ENCODE data around the gene OTULIN.

OTULIN gene

GRCh38 chr5:14664270-14665100, at the start of gene OTULIN:
TSS of gene OTULIN (plus strand) at chr5:14664718. CDS start at chr5:14664826, 108 bp downstream.
- in situ Hi-C loops (cut with MboI; ENCODE audit: low pct_unique_long_range_greater_than_20kb, low sequenced_read_pairs) = no loop called here
- DNase-seq = peak; percentile 93

- in situ Hi-C loops (cut with MboI; ENCODE audit: low pct_unique_long_range_greater_than_20kb, low sequenced_read_pairs) = no loop called here
- no peak for DNase-seq
These were observed 49.2 kb upstream of the OTULIN start for GRCh38 chr5:14615365-14615764.

GRCh38 chr5:14617441-14617840, 47.1 kb upstream of the OTULIN start:
- DNase-seq = no peak
- in situ Hi-C loops (cut with MboI; ENCODE audit: low pct_unique_long_range_greater_than_20kb, low sequenced_read_pairs) = no loop called here

DNA sequence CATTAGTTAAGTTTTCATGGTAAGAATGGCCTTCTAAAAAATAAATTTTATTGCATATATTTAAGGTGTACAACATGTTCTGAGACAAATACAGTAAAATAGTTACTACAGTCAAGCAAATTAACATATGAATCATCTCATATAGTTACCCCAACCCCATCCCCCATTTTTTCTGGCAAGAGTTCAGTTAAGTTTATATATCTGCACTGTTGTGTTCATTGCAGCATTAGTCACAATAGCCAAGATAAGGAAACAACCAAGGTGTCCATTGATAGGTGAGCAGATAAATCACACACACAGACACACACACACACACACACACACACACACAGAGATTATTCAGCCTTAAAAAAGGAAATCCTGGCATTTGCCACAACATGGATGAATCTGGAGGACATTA, 37.2 kb upstream of the OTULIN start:
- in situ Hi-C loops (cut with MboI; ENCODE audit: low pct_unique_long_range_greater_than_20kb, low sequenced_read_pairs) = loop anchor here (25.0 kb wide), 1 partner anchor 640 kb away; no protein-coding TSS in a partner anchor
- no peak for DNase-seq

DNA sequence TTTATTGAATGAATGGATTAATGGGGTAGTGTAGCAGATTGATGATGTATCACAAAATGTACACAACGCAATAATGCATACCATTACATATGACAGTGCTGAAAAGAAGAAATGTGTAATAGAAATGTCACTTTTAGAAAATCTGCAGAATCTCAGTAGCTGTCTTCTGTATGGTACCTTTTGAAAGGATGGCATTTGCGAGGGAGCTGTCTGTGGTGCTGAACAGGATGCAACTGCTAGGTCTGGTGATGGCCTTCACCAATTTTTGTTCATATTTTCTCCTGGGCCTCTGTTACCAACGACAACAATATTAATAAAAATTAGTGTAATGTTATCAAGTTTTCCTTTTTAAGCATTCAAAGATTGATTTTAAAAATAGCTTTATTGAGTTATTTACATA, 36.2 kb upstream of the OTULIN start:
- DNase-seq = peak; percentile 53
- in situ Hi-C loops (cut with MboI; ENCODE audit: low pct_unique_long_range_greater_than_20kb, low sequenced_read_pairs) = loop anchor here (25.0 kb wide), 1 partner anchor 641 kb away; no protein-coding TSS in a partner anchor

- DNase-seq = no peak
- in situ Hi-C loops (cut with MboI; ENCODE audit: low pct_unique_long_range_greater_than_20kb, low sequenced_read_pairs) = loop anchor here (25.0 kb wide), 1 partner anchor 643 kb away; no protein-coding TSS in a partner anchor
These were observed 33.8 kb upstream of the OTULIN start for GRCh38 chr5:14630671-14631070.

DNA sequence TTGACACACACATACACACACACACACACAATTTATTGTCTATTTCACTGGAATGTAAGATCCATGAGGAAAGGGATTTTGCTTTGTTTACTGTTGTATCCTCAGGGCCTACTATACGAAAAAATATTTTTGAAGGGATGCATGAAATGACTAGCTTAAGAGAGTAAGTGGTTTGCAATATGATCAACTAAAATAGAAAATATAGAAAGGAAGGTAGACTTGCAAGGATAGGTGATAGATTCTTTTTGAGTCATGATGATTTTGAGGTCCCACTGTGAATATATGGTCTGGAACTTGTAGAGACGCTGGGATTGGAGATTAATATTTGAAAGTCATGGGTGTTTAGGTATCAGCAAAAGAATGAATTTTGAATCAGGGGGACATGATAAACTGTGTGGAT, 28.9 kb upstream of the OTULIN start:
- in situ Hi-C loops (cut with MboI; ENCODE audit: low pct_unique_long_range_greater_than_20kb, low sequenced_read_pairs) = loop anchor here (25.0 kb wide), 1 partner anchor 648 kb away; no protein-coding TSS in a partner anchor
- no peak for DNase-seq

GRCh38 chr5:14640765-14641164, 23.8 kb upstream of the OTULIN start:
- in situ Hi-C loops (cut with MboI; ENCODE audit: low pct_unique_long_range_greater_than_20kb, low sequenced_read_pairs) = loop anchor here (25.0 kb wide), 1 partner anchor 653 kb away; no protein-coding TSS in a partner anchor
- no peak for DNase-seq

- no peak for DNase-seq
- in situ Hi-C loops (cut with MboI; ENCODE audit: low pct_unique_long_range_greater_than_20kb, low sequenced_read_pairs) = loop anchor here (25.0 kb wide), 1 partner anchor 657 kb away; no protein-coding TSS in a partner anchor
These were observed 19.8 kb upstream of the OTULIN start for GRCh38 chr5:14644623-14645237.

DNA sequence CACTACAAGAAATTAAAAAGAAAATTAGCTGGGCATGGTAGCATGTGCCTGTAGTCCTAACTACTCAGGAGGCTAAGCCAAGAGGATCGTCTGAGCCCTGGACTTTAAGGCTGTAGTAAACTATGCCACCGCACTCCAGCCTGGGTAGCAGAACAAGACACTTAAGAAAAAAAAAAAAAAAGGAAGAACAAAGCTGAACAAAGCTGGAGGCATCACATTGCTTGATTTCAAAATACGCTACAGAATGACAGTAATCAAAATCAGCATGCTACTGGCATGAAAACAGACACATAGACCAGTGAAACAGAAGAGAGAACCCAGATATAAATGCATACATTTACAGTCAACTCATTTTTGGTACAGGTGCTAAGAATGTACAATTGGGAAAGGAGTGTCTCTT, 14.5 kb upstream of the OTULIN start:
- in situ Hi-C loops (cut with MboI; ENCODE audit: low pct_unique_long_range_greater_than_20kb, low sequenced_read_pairs) = no loop called here
- no peak for DNase-seq

DNA sequence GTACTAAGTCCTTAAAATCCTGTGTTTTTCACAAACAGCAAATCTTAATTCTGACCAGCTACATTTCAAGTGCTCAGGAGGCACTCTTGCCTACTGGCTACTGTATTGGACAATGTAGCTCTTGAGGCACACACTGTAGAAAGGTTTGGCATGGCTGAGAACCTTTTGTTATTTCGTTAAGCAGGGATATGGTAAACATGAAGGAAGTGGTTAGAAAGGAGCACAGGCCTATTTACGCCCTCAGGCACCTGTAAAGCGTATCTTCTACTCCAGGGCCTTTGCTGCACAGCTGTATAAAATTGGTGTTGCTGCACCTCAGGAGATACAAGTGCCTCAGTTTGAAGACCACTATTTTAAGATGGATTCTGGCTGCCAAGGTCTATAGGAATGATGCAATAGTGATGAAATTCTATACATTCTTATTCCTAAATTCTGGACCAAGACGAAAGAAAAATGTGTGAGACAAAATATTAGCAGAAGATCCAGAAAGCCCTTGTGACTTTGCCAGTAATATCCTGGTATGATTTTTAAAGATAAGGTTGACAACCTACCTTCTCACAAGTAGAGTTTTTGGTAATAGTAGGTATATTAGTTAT, 9.3 kb upstream of the OTULIN start:
- in situ Hi-C loops (cut with MboI; ENCODE audit: low pct_unique_long_range_greater_than_20kb, low sequenced_read_pairs) = no loop called here
- no peak for DNase-seq

DNA sequence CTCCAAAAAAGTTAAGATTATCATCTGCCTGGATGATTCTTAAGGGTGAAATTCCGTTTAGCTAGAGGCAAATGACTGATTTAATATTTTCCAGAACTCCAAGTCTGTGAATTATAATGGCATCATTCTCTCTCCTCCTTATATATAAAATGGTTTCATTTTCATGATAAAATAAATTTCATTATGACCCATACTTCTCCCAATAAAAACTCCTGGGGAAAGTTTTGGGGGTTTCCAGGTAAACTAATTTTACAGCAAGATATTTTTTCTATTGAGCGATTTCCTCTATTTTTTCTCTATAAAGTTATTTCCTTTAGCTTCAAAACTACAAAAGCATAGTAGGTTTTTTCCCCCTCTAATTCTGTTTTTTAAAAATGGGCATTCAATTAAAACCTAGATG, 7.6 kb upstream of the OTULIN start:
- DNase-seq = no peak
- in situ Hi-C loops (cut with MboI; ENCODE audit: low pct_unique_long_range_greater_than_20kb, low sequenced_read_pairs) = no loop called here

DNA sequence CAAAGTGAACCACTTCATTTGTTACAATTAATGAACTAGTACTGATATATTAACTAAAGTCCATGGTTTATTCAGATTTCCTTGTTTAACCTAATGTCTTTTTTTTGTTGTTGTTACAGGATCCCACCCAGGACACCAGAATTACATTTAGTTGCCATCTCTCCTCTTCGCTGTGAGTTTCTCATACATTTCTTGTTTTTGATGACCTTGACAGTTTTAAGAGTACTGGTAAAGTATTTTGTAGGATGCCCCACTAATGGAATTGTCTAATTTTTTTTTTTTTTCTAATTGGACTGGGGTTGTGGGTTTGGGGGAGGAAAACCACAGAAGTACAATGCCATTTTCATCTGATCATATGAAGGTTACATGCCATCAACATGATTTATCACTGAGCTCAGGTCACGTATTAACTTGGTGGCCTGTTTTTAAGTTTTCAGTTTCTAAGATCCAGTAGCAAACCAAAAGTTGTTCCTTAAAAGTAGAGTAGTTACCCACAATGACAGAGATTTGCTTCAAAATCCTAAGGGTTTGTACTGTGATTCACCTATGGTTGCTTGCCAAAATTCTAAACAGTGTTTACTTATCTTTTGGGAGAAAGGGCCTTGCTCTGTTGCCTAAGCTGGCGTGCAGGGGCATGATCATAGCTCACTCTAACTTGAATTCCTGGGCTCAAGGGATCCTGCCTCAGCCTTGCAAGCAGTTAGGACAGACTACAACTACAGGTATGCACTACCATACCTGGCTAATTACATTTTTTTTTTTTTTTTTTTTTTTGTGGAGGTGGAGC, 4.5 kb upstream of the OTULIN start:
- in situ Hi-C loops (cut with MboI; ENCODE audit: low pct_unique_long_range_greater_than_20kb, low sequenced_read_pairs) = no loop called here
- peak; percentile 30 for DNase-seq

DNA sequence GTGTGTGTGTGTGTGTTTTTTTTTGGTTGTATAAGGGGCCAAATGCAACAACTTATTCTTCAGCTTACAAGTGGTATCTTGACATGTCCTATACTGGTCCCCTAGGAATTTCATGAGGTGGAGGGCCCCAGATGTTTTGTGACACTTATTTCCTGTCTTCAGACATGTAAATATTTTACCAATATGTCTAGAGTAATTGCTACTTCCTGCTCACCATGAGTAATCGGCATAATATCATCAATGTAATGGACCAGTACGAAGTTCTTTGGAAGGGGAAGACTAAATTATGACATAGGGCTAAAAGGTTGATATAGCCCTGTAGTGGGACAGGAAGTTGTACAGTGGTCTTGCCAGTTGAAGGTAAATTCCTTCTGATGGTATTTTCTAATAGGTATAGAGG, 3.7 kb upstream of the OTULIN start:
- in situ Hi-C loops (cut with MboI; ENCODE audit: low pct_unique_long_range_greater_than_20kb, low sequenced_read_pairs) = no loop called here

GRCh38 chr5:14662721-14663260, 1.7 kb upstream of the OTULIN start:
- in situ Hi-C loops (cut with MboI; ENCODE audit: low pct_unique_long_range_greater_than_20kb, low sequenced_read_pairs) = no loop called here
- no peak for DNase-seq

More for the DNA sequence above, 3.7 kb upstream of the OTULIN start:
- no peak for DNase-seq

- in situ Hi-C loops (cut with MboI; ENCODE audit: low pct_unique_long_range_greater_than_20kb, low sequenced_read_pairs) = no loop called here
- no peak for DNase-seq
These were observed 716 bp upstream of the OTULIN start for GRCh38 chr5:14663734-14664269.

DNA sequence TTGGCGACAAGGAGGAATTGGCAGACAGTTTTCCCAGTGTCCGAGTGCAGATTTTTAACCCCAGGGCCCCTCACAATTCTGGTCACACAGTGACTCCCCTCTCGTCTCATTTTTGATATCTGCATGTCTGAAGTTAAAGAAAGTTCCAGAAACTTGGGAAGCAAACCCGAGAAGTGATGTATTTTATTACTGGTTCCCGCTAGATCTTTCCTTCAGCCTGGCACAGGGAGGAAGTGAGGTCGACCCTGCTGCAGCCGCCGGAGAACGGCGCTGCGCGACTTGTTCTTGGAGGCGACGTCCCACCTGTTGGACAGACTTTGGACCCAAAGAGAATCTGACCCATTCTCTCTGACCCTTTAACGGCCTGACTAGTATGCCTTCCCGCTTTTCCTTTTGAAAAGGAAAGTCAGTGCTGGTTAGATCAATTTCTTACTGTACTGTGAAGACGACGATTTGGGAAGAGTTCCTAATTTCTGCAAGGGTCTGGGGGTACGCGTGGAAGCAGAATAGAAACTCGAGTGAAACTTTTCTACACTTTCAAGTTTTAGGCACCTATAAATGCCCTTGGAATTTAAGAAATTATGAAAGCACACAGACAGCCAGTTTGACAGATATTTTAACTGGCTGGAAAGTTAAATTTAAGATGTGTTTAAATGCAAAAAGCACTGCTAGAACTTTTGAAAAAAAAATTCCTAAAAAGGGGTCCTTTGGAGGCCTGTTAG, 744 bp downstream of the OTULIN start:
- DNase-seq = peak; percentile 55
- in situ Hi-C loops (cut with MboI; ENCODE audit: low pct_unique_long_range_greater_than_20kb, low sequenced_read_pairs) = no loop called here

- DNase-seq = peak; percentile 40
- in situ Hi-C loops (cut with MboI; ENCODE audit: low pct_unique_long_range_greater_than_20kb, low sequenced_read_pairs) = no loop called here
These were observed 1.4 kb downstream of the OTULIN start for GRCh38 chr5:14665949-14666348.
